ENCODE measurements around the gene MBNL3. TPM values are rescaled to one million over a fixed set of nuclear protein-coding genes. Genes with fewer than 3 reads are reported as not detected.

Gene MBNL3
- polyA plus RNA-seq, 1 donor, result 16.4 TPM

DNA sequence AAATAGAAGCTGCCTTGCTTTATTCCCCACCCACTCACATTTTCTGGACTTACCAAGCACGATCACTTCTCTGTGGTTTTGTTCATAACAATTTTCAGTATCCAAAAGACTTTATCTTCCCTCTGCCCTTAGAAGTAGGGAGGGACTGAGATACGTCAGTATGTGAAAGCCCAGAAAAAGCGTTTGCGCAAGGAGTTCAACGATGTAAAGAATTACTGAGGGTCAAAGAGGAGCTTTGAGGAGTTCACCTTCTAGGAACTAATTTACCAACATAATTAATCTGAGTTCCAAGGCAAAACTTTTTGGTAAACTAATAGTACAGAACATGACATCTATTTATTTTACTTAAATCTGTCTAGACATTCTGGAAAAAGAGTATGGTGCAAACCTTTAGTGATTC, 84.6 kb downstream of the MBNL3 start:
- no CpG with 5 or more reads among the region's 5 CpGs for WGBS (ENCODE audit: insufficient coverage, low lambda C conversion rate)
- no peaks in the 10 kb centered on the region for H3K4me1 ChIP-seq (ENCODE audit: control insufficient read depth, insufficient read depth, low read length)
- no peak overlapping the region for H3K4me3 ChIP-seq (ENCODE audit: low read length)
- peaks cover 6% of the 10 kb centered on the region for H3K36me3 ChIP-seq (ENCODE audit: control insufficient read depth, insufficient read depth, low read length)
- no peak overlapping the region for H3K27ac ChIP-seq (ENCODE audit: low read length)
- no peaks in the 10 kb centered on the region for H3K27me3 ChIP-seq (ENCODE audit: control insufficient read depth, insufficient read depth, low read length)
- H3K9me3 ChIP-seq (ENCODE audit: control insufficient read depth, low read depth, low read length), result no peaks in the 10 kb centered on the region
- no peak for DNase-seq

DNA sequence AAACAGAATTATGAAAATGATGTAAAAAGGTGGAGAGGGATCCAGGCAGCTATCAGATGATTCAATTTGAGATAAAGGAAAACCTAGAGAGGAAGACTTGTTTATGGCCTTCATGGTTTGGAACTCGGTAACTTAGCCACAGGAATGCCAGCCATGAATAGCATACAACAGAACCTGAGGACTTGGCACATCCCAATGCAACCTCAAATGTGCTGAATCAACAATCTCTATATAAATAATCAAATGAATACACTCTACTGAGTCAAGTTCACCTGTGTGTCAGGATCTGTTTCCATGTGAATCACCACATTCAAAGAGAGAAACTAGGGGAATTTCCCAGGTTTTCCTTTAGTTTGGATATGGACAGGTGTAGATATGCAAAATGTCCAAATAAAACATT, 86.9 kb downstream of the MBNL3 start:
- DNase-seq, result no peak
- H3K4me3 ChIP-seq (ENCODE audit: low read length), result no peak overlapping the region
- H3K27ac ChIP-seq (ENCODE audit: low read length), result no peak overlapping the region
- WGBS (ENCODE audit: insufficient coverage, low lambda C conversion rate), result no CpG with 5 or more reads among the region's 1 CpG
- H3K36me3 ChIP-seq (ENCODE audit: control insufficient read depth, insufficient read depth, low read length), result peaks cover 6% of the 10 kb centered on the region
- H3K27me3 ChIP-seq (ENCODE audit: control insufficient read depth, insufficient read depth, low read length), result no peaks in the 10 kb centered on the region
- no peaks in the 10 kb centered on the region for H3K4me1 ChIP-seq (ENCODE audit: control insufficient read depth, insufficient read depth, low read length)
- no peaks in the 10 kb centered on the region for H3K9me3 ChIP-seq (ENCODE audit: control insufficient read depth, low read depth, low read length)

DNA sequence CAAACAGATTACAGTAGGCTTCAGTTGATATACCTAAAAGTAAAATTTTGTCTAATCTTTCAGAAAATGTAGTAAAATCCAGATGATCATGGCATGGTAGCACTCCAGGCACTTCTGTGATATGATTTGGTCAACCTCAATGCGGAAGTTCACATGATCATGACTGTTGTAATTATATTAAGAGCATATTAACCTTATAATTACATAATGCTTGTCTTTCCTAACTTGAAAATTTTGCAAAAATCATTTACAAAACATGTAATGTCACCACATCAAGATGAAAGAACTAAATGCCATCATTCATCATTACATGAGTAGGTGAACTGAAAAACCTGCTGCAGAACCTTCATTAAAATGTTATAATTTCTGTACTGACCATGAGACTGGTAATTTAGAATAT, 88.1 kb downstream of the MBNL3 start:
- H3K4me1 ChIP-seq (ENCODE audit: control insufficient read depth, insufficient read depth, low read length), result no peaks in the 10 kb centered on the region

GRCh38 chrX:132395645-132396044, 93.2 kb downstream of the MBNL3 start:
- WGBS (ENCODE audit: insufficient coverage, low lambda C conversion rate), result no CpG with 5 or more reads among the region's 2 CpGs
- Histone ChIP-seq H3K4me1 (ENCODE audit: control insufficient read depth, insufficient read depth, low read length) (no peaks in the 10 kb centered on the region), H3K9me3 (ENCODE audit: control insufficient read depth, low read depth, low read length) (no peaks in the 10 kb centered on the region), H3K36me3 (ENCODE audit: control insufficient read depth, insufficient read depth, low read length) (peaks cover 3% of the 10 kb centered on the region), H3K27me3 (ENCODE audit: control insufficient read depth, insufficient read depth, low read length) (no peaks in the 10 kb centered on the region), H3K4me3 (ENCODE audit: low read length) (no peak overlapping the region), H3K27ac (ENCODE audit: low read length) (no peak overlapping the region)
- no peak for DNase-seq

More for the DNA sequence above, 88.1 kb downstream of the MBNL3 start:
- no peak overlapping the region for H3K27ac ChIP-seq (ENCODE audit: low read length)
- H3K27me3 ChIP-seq (ENCODE audit: control insufficient read depth, insufficient read depth, low read length), result no peaks in the 10 kb centered on the region
- no peak overlapping the region for H3K4me3 ChIP-seq (ENCODE audit: low read length)
- WGBS (ENCODE audit: insufficient coverage, low lambda C conversion rate), result no CpG with 5 or more reads among the region's 1 CpG
- no peaks in the 10 kb centered on the region for H3K9me3 ChIP-seq (ENCODE audit: control insufficient read depth, low read depth, low read length)
- H3K36me3 ChIP-seq (ENCODE audit: control insufficient read depth, insufficient read depth, low read length), result peaks cover 6% of the 10 kb centered on the region
- no peak for DNase-seq

DNA sequence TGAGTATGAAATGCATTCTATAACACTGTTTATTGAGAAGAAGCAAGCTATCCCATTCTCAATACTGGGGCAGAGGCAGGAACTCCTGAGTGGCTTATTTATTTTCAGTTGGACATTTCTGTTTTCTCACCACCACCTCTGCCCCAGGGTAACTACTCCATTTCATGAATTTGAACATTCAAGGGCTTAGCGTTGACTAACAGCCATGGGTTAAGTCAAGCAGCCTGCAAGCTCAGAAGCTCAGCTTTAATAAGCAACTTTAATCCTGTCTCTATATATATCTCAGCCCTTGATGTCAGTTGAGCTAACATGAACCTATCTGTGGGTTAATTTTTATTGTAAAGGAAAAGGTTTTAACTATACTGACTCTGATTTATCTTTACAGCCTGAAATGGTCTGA, 93.8 kb downstream of the MBNL3 start:
- Histone ChIP-seq H3K27me3 (ENCODE audit: control insufficient read depth, insufficient read depth, low read length) (no peaks in the 10 kb centered on the region), H3K27ac (ENCODE audit: low read length) (no peak overlapping the region), H3K4me1 (ENCODE audit: control insufficient read depth, insufficient read depth, low read length) (no peaks in the 10 kb centered on the region), H3K36me3 (ENCODE audit: control insufficient read depth, insufficient read depth, low read length) (peaks cover 5% of the 10 kb centered on the region), H3K4me3 (ENCODE audit: low read length) (no peak overlapping the region), H3K9me3 (ENCODE audit: control insufficient read depth, low read depth, low read length) (no peaks in the 10 kb centered on the region)
- WGBS (ENCODE audit: insufficient coverage, low lambda C conversion rate), result no CpG with 5 or more reads among the region's 1 CpG
- no peak for DNase-seq

GRCh38 chrX:132394591-132394990, 94.2 kb downstream of the MBNL3 start:
- no peak for DNase-seq
- Histone ChIP-seq H3K4me1 (ENCODE audit: control insufficient read depth, insufficient read depth, low read length) (no peaks in the 10 kb centered on the region), H3K4me3 (ENCODE audit: low read length) (no peak overlapping the region), H3K9me3 (ENCODE audit: control insufficient read depth, low read depth, low read length) (no peaks in the 10 kb centered on the region), H3K27ac (ENCODE audit: low read length) (no peak overlapping the region), H3K36me3 (ENCODE audit: control insufficient read depth, insufficient read depth, low read length) (peaks cover 5% of the 10 kb centered on the region), H3K27me3 (ENCODE audit: control insufficient read depth, insufficient read depth, low read length) (no peaks in the 10 kb centered on the region)

GRCh38 chrX:132393992-132394391, 94.8 kb downstream of the MBNL3 start:
- peaks cover 5% of the 10 kb centered on the region for H3K36me3 ChIP-seq (ENCODE audit: control insufficient read depth, insufficient read depth, low read length)
- no peak for DNase-seq
- no peak overlapping the region for H3K27ac ChIP-seq (ENCODE audit: low read length)
- no peaks in the 10 kb centered on the region for H3K27me3 ChIP-seq (ENCODE audit: control insufficient read depth, insufficient read depth, low read length)
- H3K4me1 ChIP-seq (ENCODE audit: control insufficient read depth, insufficient read depth, low read length), result no peaks in the 10 kb centered on the region
- H3K9me3 ChIP-seq (ENCODE audit: control insufficient read depth, low read depth, low read length), result no peaks in the 10 kb centered on the region
- H3K4me3 ChIP-seq (ENCODE audit: low read length), result no peak overlapping the region
- WGBS (ENCODE audit: insufficient coverage, low lambda C conversion rate), result no CpG with 5 or more reads among the region's 4 CpGs

DNA sequence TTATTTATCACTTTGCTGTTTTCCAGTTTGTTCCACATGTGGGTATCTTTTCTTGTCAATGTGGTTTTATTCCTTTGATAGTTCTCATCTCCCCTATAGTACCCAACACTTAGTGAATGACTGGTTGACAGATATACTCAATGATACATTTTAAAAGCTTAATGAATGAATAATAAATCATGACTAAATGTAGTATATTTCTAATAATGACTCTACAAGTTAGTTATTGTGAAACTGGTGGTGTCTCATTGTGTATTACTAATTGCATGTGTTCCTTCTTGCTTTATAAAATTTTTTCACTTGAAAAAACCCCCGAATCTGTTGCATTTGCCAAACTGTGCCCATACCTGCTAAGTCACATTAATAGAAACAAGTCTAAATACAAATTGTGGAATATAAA, 95.4 kb downstream of the MBNL3 start:
- no peak for DNase-seq
- H3K9me3 ChIP-seq (ENCODE audit: control insufficient read depth, low read depth, low read length), result no peaks in the 10 kb centered on the region
- no peak overlapping the region for H3K27ac ChIP-seq (ENCODE audit: low read length)
- H3K27me3 ChIP-seq (ENCODE audit: control insufficient read depth, insufficient read depth, low read length), result no peaks in the 10 kb centered on the region
- H3K36me3 ChIP-seq (ENCODE audit: control insufficient read depth, insufficient read depth, low read length), result peaks cover 5% of the 10 kb centered on the region
- no peak overlapping the region for H3K4me3 ChIP-seq (ENCODE audit: low read length)
- H3K4me1 ChIP-seq (ENCODE audit: control insufficient read depth, insufficient read depth, low read length), result no peaks in the 10 kb centered on the region
- no CpG with 5 or more reads among the region's 1 CpG for WGBS (ENCODE audit: insufficient coverage, low lambda C conversion rate)

DNA sequence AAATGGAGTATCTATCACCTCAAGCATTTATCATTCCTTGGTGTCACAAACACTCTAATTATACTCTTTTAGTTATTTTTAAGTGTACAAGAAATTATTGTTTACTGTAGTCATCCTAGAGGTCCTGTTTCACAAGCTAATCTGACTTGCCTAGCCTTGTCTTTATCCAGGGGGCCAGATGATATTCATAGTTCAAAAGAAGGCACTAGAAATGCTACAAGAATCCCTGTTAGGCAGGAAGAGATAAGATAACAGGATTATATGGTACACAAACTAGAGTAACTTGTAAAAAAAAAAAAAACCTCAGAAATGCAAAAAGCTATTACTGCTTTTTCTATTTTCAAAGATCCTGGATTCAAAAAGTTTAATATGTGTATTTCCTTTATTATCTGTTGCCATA, 95.8 kb downstream of the MBNL3 start:
- Histone ChIP-seq H3K27me3 (ENCODE audit: control insufficient read depth, insufficient read depth, low read length) (no peaks in the 10 kb centered on the region), H3K27ac (ENCODE audit: low read length) (no peak overlapping the region), H3K9me3 (ENCODE audit: control insufficient read depth, low read depth, low read length) (no peaks in the 10 kb centered on the region), H3K36me3 (ENCODE audit: control insufficient read depth, insufficient read depth, low read length) (peaks cover 5% of the 10 kb centered on the region), H3K4me3 (ENCODE audit: low read length) (no peak overlapping the region), H3K4me1 (ENCODE audit: control insufficient read depth, insufficient read depth, low read length) (no peaks in the 10 kb centered on the region)
- no peak for DNase-seq

- Histone ChIP-seq H3K4me3 (ENCODE audit: low read length) (no peak overlapping the region), H3K27ac (ENCODE audit: low read length) (no peak overlapping the region), H3K27me3 (ENCODE audit: control insufficient read depth, insufficient read depth, low read length) (no peaks in the 10 kb centered on the region), H3K4me1 (ENCODE audit: control insufficient read depth, insufficient read depth, low read length) (no peaks in the 10 kb centered on the region), H3K36me3 (ENCODE audit: control insufficient read depth, insufficient read depth, low read length) (peaks cover 5% of the 10 kb centered on the region), H3K9me3 (ENCODE audit: control insufficient read depth, low read depth, low read length) (no peaks in the 10 kb centered on the region)
- DNase-seq, result no peak
- WGBS (ENCODE audit: insufficient coverage, low lambda C conversion rate), result no CpG with 5 or more reads among the region's 9 CpGs
Measured at GRCh38 chrX:132390792-132391191, 98.0 kb downstream of the MBNL3 start.

DNA sequence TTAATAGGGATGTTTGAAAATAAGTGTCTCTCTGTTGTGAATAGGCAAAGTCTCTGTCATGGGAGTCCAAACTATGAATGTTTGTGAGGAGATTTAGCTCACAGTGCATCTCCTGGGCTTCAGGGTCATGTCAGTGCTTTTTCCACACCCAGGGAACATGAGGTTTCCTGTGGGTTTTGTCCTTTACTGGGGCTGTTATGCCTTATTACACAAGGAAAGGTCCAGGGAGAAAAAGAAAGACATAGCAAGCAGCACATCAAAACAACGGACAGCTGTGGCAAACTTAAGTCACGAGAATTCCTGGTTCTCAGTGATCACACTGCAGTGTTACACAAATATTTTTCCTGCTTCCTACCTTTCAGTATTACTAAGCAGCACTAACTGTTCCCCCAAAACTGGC, 99.4 kb downstream of the MBNL3 start:
- Histone ChIP-seq H3K4me1 (ENCODE audit: control insufficient read depth, insufficient read depth, low read length) (no peaks in the 10 kb centered on the region), H3K4me3 (ENCODE audit: low read length) (no peak overlapping the region), H3K9me3 (ENCODE audit: control insufficient read depth, low read depth, low read length) (no peaks in the 10 kb centered on the region), H3K27ac (ENCODE audit: low read length) (no peak overlapping the region), H3K27me3 (ENCODE audit: control insufficient read depth, insufficient read depth, low read length) (no peaks in the 10 kb centered on the region), H3K36me3 (ENCODE audit: control insufficient read depth, insufficient read depth, low read length) (peaks cover 5% of the 10 kb centered on the region)
- no peak for DNase-seq
- no CpG with 5 or more reads among the region's 2 CpGs for WGBS (ENCODE audit: insufficient coverage, low lambda C conversion rate)
